GM23338 (cell line): Measurements from ENCODE around the gene ADGRF1. TPM values are rescaled to one million over a fixed set of nuclear protein-coding genes. Genes with fewer than 3 reads are reported as not detected.

ENCODE experiments used
- ATAC-seq: fragments of 200-7000 bp; cut with Tn5 transposase; 3 replicates; pipeline ENCODE4 v1.9.1; 2020
- DNase-seq: peaks from one replicate; pipeline ENCODE4 v3.0.0-alpha.2; 2015; ENCODE audit warnings: low spot score
- H2AFZ ChIP-seq: fragments of 200-600 bp; sonication (generic); 2 replicates; pipeline ENCODE4 v1.8.0; 2016; ENCODE audit warnings: antibody characterized with exemption, mild to moderate bottlenecking, moderate library complexity
- H3F3A ChIP-seq: fragments of 200-600 bp; sonication (generic); replicated peaks from 2 replicates; pipeline ENCODE4 v1.8.0; 2017; ENCODE audit warnings: antibody characterized with exemption, mixed run types, low read depth
- H3K27ac ChIP-seq: fragments of 200-600 bp; sonication (generic); 2 replicates; pipeline ENCODE4 v1.6.1; 2016; ENCODE audit warnings: low read depth
- H3K27me3 ChIP-seq: fragments of 200-600 bp; sonication (generic); 2 replicates; pipeline ENCODE4 v1.8.0; 2016; ENCODE audit warnings: mild to moderate bottlenecking, mixed run types, moderate library complexity; ENCODE audit not compliant: insufficient read depth
- H3K36me3 ChIP-seq: fragments of 200-600 bp; sonication (generic); 2 replicates; pipeline ENCODE4 v1.8.0; 2016; ENCODE audit warnings: mild to moderate bottlenecking; ENCODE audit not compliant: insufficient read depth
- H3K4me1 ChIP-seq: fragments of 200-600 bp; sonication (generic); 2 replicates; pipeline ENCODE4 v1.8.0; 2016; ENCODE audit warnings: mild to moderate bottlenecking, moderate library complexity; ENCODE audit not compliant: insufficient read depth
- H3K4me2 ChIP-seq: fragments of 200-600 bp; sonication (generic); 2 replicates; pipeline ENCODE4 v1.7.1; 2017; ENCODE audit warnings: mixed run types
- H3K4me3 ChIP-seq: fragments of 200-600 bp; sonication (generic); 2 replicates; pipeline ENCODE4 v1.6.1; 2016; ENCODE audit warnings: mixed run types
- H3K79me2 ChIP-seq: fragments of 200-600 bp; sonication (generic); replicated peaks from 2 replicates; pipeline ENCODE4 v1.8.0; 2017; ENCODE audit warnings: mild to moderate bottlenecking; ENCODE audit not compliant: insufficient read depth
- H3K9me2 ChIP-seq: fragments of 200-600 bp; sonication (generic); 2 replicates; pipeline ENCODE4 v1.8.0; 2017; ENCODE audit not compliant: insufficient read depth
- H4K20me1 ChIP-seq: fragments of 200-600 bp; sonication (generic); replicated peaks from 2 replicates; pipeline ENCODE4 v1.8.0; 2017; ENCODE audit warnings: mild to moderate bottlenecking; ENCODE audit not compliant: insufficient read depth
- H3K27ac Mint-ChIP-seq: 2 replicates; pipeline ENCODE4 v1.8.0; 2020; ENCODE audit warnings: inconsistent platforms, mild to moderate bottlenecking, moderate library complexity, mixed read lengths
- H3K27me3 Mint-ChIP-seq: 3 replicates; pipeline ENCODE4 v1.8.0; 2022; ENCODE audit warnings: low read depth, mild to moderate bottlenecking, moderate library complexity, mixed read lengths, inconsistent platforms; ENCODE audit not compliant: insufficient read depth, poor library complexity
- H3K36me3 Mint-ChIP-seq: 3 replicates; pipeline ENCODE4 v1.8.0; 2021; ENCODE audit warnings: low read depth, mild to moderate bottlenecking, inconsistent platforms, moderate library complexity, mixed read lengths
- H3K4me1 Mint-ChIP-seq: 3 replicates; pipeline ENCODE4 v1.8.0; 2020; ENCODE audit warnings: mild to moderate bottlenecking, inconsistent platforms, mixed read lengths
- H3K4me3 Mint-ChIP-seq: 3 replicates; pipeline ENCODE4 v1.8.0; 2021; ENCODE audit warnings: moderate library complexity, mild to moderate bottlenecking, inconsistent platforms, mixed read lengths
- H3K9me3 Mint-ChIP-seq: 3 replicates; pipeline ENCODE4 v1.8.0; 2020; ENCODE audit warnings: moderate library complexity, mild to moderate bottlenecking, inconsistent platforms, mixed read lengths
- NANOG ChIP-seq: IDR thresholded peaks from 2 replicates; pipeline ENCODE4 v1.6.1; 2016; ENCODE audit warnings: antibody characterized with exemption, borderline replicate concordance
- POLR2AphosphoS5 ChIP-seq: IDR thresholded peaks from 2 replicates; pipeline ENCODE4 v1.6.1; 2016; ENCODE audit warnings: antibody characterized with exemption, low read depth
- polyA plus RNA-seq: library from polyadenylated mRNA; unstranded; fragments of >200 nt; fragmentation: Nextera tagmentation; extraction: Ambion mirVana; gene quantifications from 2 replicates; pipeline ENCODE4 v1.2.1, GENCODE V29; 2016
- total RNA-seq: library from RNA; depleted of rRNA; stranded (reverse); fragments of >200 nt; shearing (Covaris generic); gene quantifications from 2 replicates; pipeline ENCODE4 v1.2.3, GENCODE V29; 2014
- TF ChIP-seq, protein P1 (sequence below): IDR thresholded peaks from one replicate; pipeline ENCODE4 v1.6.1; 2018; ENCODE audit warnings: antibody characterized with exemption; ENCODE audit not compliant: unreplicated experiment
- TF ChIP-seq, protein P2 (sequence below): IDR thresholded peaks from 2 replicates; pipeline ENCODE4 v1.6.1; 2016; ENCODE audit warnings: antibody characterized with exemption
- TF ChIP-seq, protein P3 (sequence below): fragments of 250-450 bp; sonication (Bioruptor Pico); IDR thresholded peaks from 2 replicates; pipeline ENCODE4 v1.5.0; 2020; ENCODE audit warnings: mild to moderate bottlenecking, moderate library complexity

Gene ADGRF1
- total and polyA plus RNA-seq, 2 experiments from 2014 or later = not detected

DNA sequence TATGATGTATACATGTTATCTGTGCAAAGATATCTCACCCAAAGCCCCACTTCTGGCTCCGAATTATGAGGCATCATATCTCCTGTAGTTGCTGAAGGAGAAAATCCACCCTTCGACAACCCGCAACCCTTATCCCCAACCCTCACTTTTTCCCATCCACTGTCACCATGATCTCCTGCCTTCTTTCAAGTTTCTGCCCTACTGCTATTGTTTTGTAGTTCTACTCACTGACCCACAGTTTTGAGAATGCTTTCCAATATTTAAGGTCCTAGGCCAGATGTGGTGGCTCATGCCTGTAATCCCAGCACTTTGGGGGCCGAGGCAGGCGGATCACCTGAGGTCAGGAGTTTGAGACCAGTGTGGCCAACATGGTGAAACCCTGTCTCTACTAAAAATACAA is 22.2 kb downstream of the ADGRF1 start:
- Mint-ChIP-seq H3K9me3 (no peaks in the 10 kb centered on the region), H3K36me3 (no peaks in the 10 kb centered on the region), H3K27ac (no peak overlapping the region), H3K27me3 (peaks cover 2% of the 10 kb centered on the region), H3K4me3 (no peak overlapping the region), H3K4me1 (peaks cover 8% of the 10 kb centered on the region; the same call in 2 of the 3 replicates)
- Histone ChIP-seq H3K9me2 (no peaks in the 10 kb centered on the region), H3K36me3 (no peaks in the 10 kb centered on the region), H2AFZ (no peak overlapping the region; the same call in 1 of the 2 replicates), H3K4me3 (no peak overlapping the region), H3K27me3 (no peaks in the 10 kb centered on the region), H3F3A (no peaks in the 10 kb centered on the region), H4K20me1 (no peaks in the 10 kb centered on the region), H3K4me2 (no peak overlapping the region), H3K27ac (no peak overlapping the region), H3K79me2 (no peaks in the 10 kb centered on the region), H3K4me1 (no peaks in the 10 kb centered on the region)
- no peak for ATAC-seq
- no peak for DNase-seq
- TF ChIP-seq, protein P1, sequence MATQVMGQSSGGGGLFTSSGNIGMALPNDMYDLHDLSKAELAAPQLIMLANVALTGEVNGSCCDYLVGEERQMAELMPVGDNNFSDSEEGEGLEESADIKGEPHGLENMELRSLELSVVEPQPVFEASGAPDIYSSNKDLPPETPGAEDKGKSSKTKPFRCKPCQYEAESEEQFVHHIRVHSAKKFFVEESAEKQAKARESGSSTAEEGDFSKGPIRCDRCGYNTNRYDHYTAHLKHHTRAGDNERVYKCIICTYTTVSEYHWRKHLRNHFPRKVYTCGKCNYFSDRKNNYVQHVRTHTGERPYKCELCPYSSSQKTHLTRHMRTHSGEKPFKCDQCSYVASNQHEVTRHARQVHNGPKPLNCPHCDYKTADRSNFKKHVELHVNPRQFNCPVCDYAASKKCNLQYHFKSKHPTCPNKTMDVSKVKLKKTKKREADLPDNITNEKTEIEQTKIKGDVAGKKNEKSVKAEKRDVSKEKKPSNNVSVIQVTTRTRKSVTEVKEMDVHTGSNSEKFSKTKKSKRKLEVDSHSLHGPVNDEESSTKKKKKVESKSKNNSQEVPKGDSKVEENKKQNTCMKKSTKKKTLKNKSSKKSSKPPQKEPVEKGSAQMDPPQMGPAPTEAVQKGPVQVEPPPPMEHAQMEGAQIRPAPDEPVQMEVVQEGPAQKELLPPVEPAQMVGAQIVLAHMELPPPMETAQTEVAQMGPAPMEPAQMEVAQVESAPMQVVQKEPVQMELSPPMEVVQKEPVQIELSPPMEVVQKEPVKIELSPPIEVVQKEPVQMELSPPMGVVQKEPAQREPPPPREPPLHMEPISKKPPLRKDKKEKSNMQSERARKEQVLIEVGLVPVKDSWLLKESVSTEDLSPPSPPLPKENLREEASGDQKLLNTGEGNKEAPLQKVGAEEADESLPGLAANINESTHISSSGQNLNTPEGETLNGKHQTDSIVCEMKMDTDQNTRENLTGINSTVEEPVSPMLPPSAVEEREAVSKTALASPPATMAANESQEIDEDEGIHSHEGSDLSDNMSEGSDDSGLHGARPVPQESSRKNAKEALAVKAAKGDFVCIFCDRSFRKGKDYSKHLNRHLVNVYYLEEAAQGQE = no peak
- TF ChIP-seq, protein P2, sequence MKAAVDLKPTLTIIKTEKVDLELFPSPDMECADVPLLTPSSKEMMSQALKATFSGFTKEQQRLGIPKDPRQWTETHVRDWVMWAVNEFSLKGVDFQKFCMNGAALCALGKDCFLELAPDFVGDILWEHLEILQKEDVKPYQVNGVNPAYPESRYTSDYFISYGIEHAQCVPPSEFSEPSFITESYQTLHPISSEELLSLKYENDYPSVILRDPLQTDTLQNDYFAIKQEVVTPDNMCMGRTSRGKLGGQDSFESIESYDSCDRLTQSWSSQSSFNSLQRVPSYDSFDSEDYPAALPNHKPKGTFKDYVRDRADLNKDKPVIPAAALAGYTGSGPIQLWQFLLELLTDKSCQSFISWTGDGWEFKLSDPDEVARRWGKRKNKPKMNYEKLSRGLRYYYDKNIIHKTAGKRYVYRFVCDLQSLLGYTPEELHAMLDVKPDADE = no peak
- TF ChIP-seq NANOG (no peak), POLR2AphosphoS5 (no peak)
- TF ChIP-seq, protein P3, sequence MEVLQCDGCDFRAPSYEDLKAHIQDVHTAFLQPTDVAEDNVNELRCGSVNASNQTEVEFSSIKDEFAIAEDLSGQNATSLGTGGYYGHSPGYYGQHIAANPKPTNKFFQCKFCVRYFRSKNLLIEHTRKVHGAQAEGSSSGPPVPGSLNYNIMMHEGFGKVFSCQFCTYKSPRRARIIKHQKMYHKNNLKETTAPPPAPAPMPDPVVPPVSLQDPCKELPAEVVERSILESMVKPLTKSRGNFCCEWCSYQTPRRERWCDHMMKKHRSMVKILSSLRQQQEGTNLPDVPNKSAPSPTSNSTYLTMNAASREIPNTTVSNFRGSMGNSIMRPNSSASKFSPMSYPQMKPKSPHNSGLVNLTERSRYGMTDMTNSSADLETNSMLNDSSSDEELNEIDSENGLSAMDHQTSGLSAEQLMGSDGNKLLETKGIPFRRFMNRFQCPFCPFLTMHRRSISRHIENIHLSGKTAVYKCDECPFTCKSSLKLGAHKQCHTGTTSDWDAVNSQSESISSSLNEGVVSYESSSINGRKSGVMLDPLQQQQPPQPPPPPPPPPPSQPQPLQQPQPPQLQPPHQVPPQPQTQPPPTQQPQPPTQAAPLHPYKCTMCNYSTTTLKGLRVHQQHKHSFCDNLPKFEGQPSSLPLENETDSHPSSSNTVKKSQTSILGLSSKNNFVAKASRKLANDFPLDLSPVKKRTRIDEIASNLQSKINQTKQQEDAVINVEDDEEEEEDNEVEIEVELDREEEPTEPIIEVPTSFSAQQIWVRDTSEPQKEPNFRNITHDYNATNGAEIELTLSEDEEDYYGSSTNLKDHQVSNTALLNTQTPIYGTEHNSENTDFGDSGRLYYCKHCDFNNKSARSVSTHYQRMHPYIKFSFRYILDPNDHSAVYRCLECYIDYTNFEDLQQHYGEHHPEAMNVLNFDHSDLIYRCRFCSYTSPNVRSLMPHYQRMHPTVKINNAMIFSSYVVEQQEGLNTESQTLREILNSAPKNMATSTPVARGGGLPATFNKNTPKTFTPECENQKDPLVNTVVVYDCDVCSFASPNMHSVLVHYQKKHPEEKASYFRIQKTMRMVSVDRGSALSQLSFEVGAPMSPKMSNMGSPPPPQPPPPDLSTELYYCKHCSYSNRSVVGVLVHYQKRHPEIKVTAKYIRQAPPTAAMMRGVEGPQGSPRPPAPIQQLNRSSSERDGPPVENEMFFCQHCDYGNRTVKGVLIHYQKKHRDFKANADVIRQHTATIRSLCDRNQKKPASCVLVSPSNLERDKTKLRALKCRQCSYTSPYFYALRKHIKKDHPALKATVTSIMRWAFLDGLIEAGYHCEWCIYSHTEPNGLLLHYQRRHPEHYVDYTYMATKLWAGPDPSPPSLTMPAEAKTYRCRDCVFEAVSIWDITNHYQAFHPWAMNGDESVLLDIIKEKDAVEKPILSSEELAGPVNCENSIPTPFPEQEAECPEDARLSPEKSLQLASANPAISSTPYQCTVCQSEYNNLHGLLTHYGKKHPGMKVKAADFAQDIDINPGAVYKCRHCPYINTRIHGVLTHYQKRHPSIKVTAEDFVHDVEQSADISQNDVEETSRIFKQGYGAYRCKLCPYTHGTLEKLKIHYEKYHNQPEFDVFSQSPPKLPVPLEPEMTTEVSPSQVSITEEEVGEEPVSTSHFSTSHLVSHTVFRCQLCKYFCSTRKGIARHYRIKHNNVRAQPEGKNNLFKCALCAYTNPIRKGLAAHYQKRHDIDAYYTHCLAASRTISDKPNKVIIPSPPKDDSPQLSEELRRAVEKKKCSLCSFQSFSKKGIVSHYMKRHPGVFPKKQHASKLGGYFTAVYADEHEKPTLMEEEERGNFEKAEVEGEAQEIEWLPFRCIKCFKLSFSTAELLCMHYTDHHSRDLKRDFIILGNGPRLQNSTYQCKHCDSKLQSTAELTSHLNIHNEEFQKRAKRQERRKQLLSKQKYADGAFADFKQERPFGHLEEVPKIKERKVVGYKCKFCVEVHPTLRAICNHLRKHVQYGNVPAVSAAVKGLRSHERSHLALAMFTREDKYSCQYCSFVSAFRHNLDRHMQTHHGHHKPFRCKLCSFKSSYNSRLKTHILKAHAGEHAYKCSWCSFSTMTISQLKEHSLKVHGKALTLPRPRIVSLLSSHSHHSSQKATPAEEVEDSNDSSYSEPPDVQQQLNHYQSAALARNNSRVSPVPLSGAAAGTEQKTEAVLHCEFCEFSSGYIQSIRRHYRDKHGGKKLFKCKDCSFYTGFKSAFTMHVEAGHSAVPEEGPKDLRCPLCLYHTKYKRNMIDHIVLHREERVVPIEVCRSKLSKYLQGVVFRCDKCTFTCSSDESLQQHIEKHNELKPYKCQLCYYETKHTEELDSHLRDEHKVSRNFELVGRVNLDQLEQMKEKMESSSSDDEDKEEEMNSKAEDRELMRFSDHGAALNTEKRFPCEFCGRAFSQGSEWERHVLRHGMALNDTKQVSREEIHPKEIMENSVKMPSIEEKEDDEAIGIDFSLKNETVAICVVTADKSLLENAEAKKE (CRISPR knock-in tag) = no peak
